Measurements from ENCODE around the gene ARMC5. TPM values are rescaled to one million over a fixed set of nuclear protein-coding genes. Genes with fewer than 3 reads are reported as not detected.
A peak's percentile ranks its signal among the peaks of the same experiment; 100 is the strongest.

Gene ARMC5
- total RNA-seq, 2 donors from 2014 or later: 4.2 to 13.2 TPM

- ATAC-seq: no peak
- TF ChIP-seq CTCF (IDR thresholded peaks at IDR 0.05) (no peak), POLR2A (IDR thresholded peaks at IDR 0.05) (no peak)
These were observed 8.1 kb upstream of the ARMC5 start for GRCh38 chr16:31451201-31451600.

GRCh38 chr16:31451681-31452351 is 7.5 kb upstream of the ARMC5 start:
- no peak overlapping the region for H3K4me3 ChIP-seq
- peak overlapping the region in 1 of 4 donors; percentile 22 for H3K27ac ChIP-seq
- H3K27me3 ChIP-seq: no peaks in the 10 kb centered on the region
- no peaks in the 10 kb centered on the region for H3K36me3 ChIP-seq (replicated peaks in 1 of 2; ENCODE audit: insufficient read depth in 1 of 2, low read depth in 2 of 2)
- ATAC-seq (peak; percentile 70), DNase-seq (peak; percentile 54 to 71 (median 68))
- H3K9me3 ChIP-seq: no peaks in the 10 kb centered on the region
- TF ChIP-seq POLR2A (IDR thresholded peaks at IDR 0.05): peak in 1 of 3 donors; percentile 12
- peak in 6 of 7 experiments; percentile 27 to 51 (median 46) for TF ChIP-seq CTCF (IDR thresholded peaks at IDR 0.05)
- intact Hi-C loops (cut with DNase I): no loop called here
- H3K4me1 ChIP-seq: peaks cover 48% of the 10 kb centered on the region
- WGBS, 2 donors: 43 to 50% methylated on average over 11 of the region's 11 CpGs

More at GRCh38 chr16:31451201-31451600, 8.1 kb upstream of the ARMC5 start:
- H3K27ac ChIP-seq: no peak overlapping the region
- H3K9me3 ChIP-seq: no peaks in the 10 kb centered on the region
- 80 to 93% methylated on average over 5 of the region's 5 CpGs for WGBS, 2 donors
- H3K4me1 ChIP-seq: peaks cover 42% of the 10 kb centered on the region
- no peaks in the 10 kb centered on the region for H3K27me3 ChIP-seq
- no peak overlapping the region for H3K4me3 ChIP-seq
- intact Hi-C loops (cut with DNase I): no loop called here
- DNase-seq: no peak
- no peaks in the 10 kb centered on the region for H3K36me3 ChIP-seq (replicated peaks in 1 of 2; ENCODE audit: insufficient read depth in 1 of 2, low read depth in 2 of 2)

- intact Hi-C loops (cut with DNase I): no loop called here
- no peak for TF ChIP-seq POLR2A (IDR thresholded peaks at IDR 0.05)
- no peak for TF ChIP-seq CTCF (IDR thresholded peaks at IDR 0.05)
- ATAC-seq (peak; percentile 51), DNase-seq (no peak)
- Histone ChIP-seq H3K27ac (peak overlapping the region in 2 of 4 donors; percentile 10 to 22), H3K36me3 (replicated peaks in 1 of 2; ENCODE audit: insufficient read depth in 1 of 2, low read depth in 2 of 2) (no peaks in the 10 kb centered on the region), H3K9me3 (no peaks in the 10 kb centered on the region), H3K4me3 (no peak overlapping the region), H3K4me1 (peaks cover 56% of the 10 kb centered on the region), H3K27me3 (no peaks in the 10 kb centered on the region)
- WGBS, 2 donors: 50 to 65% methylated on average over 3 of the region's 3 CpGs
These were observed 6.6 kb upstream of the ARMC5 start for GRCh38 chr16:31452631-31453106.

GRCh38 chr16:31453255-31454204 is 5.8 kb upstream of the ARMC5 start:
- TF ChIP-seq POLR2A (IDR thresholded peaks at IDR 0.05) (no peak), CTCF (IDR thresholded peaks at IDR 0.05) (no peak)
- H3K4me3 ChIP-seq: no peak overlapping the region
- H3K9me3 ChIP-seq: no peaks in the 10 kb centered on the region
- WGBS, 2 donors: 68 to 79% methylated on average over 20 of the region's 20 CpGs
- H3K36me3 ChIP-seq (replicated peaks in 1 of 2; ENCODE audit: insufficient read depth in 1 of 2, low read depth in 2 of 2): no peaks in the 10 kb centered on the region
- peak overlapping the region in 2 of 4 donors; percentile 10 to 22 for H3K27ac ChIP-seq
- no peaks in the 10 kb centered on the region for H3K27me3 ChIP-seq
- peak in 1 of 4 donors; percentile 23 for DNase-seq
- intact Hi-C loops (cut with DNase I): no loop called here
- H3K4me1 ChIP-seq: peaks cover 62% of the 10 kb centered on the region
- no peak for ATAC-seq

Measured in body of pancreas (tissue), 4 donors.